Progenitor cell of endocrine pancreas (in vitro differentiated cells): ENCODE measurements around the gene PAQR4. TPM values are rescaled to one million over a fixed set of nuclear protein-coding genes. Genes with fewer than 3 reads are reported as not detected.
"Not testable (repeated sequence)": the region's sequence is repeated elsewhere in the genome, so short reads cannot be mapped to it uniquely, and the experiment has no call there.

Source experiments
- DNase-seq: peaks from one replicate; pipeline ENCODE4 v3.0.0; 2021; ENCODE audit warnings: low spot score; ENCODE audit not compliant: unreplicated experiment
- H3K27ac Mint-ChIP-seq: 2 replicates; pipeline ENCODE4 v1.8.0; 2021; ENCODE audit warnings: mild to moderate bottlenecking, moderate library complexity, mixed read lengths
- H3K27me3 Mint-ChIP-seq: 2 replicates; pipeline ENCODE4 v1.8.0; 2021; ENCODE audit warnings: mixed read lengths
- H3K36me3 Mint-ChIP-seq: 2 replicates; pipeline ENCODE4 v1.8.0; 2022; ENCODE audit warnings: mixed read lengths; ENCODE audit not compliant: insufficient read depth
- H3K4me1 Mint-ChIP-seq: 2 replicates; pipeline ENCODE4 v1.8.0; 2021; ENCODE audit warnings: low read depth, mixed read lengths
- H3K4me3 Mint-ChIP-seq: 2 replicates; pipeline ENCODE4 v1.8.0; 2021; ENCODE audit warnings: low read depth, mild to moderate bottlenecking, moderate library complexity, mixed read lengths
- H3K9me3 Mint-ChIP-seq: 2 replicates; pipeline ENCODE4 v1.8.0; 2021; ENCODE audit warnings: low read depth, mixed read lengths
- CTCF ChIP-seq: fragments of 200-600 bp; sonication (generic); IDR thresholded peaks from one replicate; pipeline ENCODE4 v1.5.0; 2021; ENCODE audit warnings: antibody characterized with exemption, mild to moderate bottlenecking; ENCODE audit not compliant: unreplicated experiment
- total RNA-seq: library from RNA; stranded (reverse); gene quantifications from 2 replicates; pipeline ENCODE4 v1.2.1, GENCODE V29; 2021

PAQR4 gene
- total RNA-seq, 1 donor from 2014 or later: 13.0 TPM

- H3K4me1 Mint-ChIP-seq: no peaks in the 10 kb centered on the region
- H3K4me3 Mint-ChIP-seq: no peak overlapping the region
- no peaks in the 10 kb centered on the region for H3K27me3 Mint-ChIP-seq
- no peak overlapping the region for H3K27ac Mint-ChIP-seq
- TF ChIP-seq CTCF: no peak
- DNase-seq: no peak
- peaks cover 6% of the 10 kb centered on the region for H3K36me3 Mint-ChIP-seq
- no peaks in the 10 kb centered on the region for H3K9me3 Mint-ChIP-seq
These were observed 32.0 kb upstream of the PAQR4 start for GRCh38 chr16:2937170-2937569.

- Mint-ChIP-seq H3K27me3 (no peaks in the 10 kb centered on the region), H3K4me1 (no peaks in the 10 kb centered on the region), H3K9me3 (no peaks in the 10 kb centered on the region), H3K4me3 (no peak overlapping the region), H3K27ac (no peak overlapping the region), H3K36me3 (peaks cover 8% of the 10 kb centered on the region)
- no peak for DNase-seq
- no peak for TF ChIP-seq CTCF
These were observed 30.9 kb upstream of the PAQR4 start for GRCh38 chr16:2938206-2938605.

- Mint-ChIP-seq H3K9me3 (no peaks in the 10 kb centered on the region), H3K27ac (no peak overlapping the region), H3K36me3 (peaks cover 7% of the 10 kb centered on the region), H3K4me1 (no peaks in the 10 kb centered on the region), H3K4me3 (no peak overlapping the region), H3K27me3 (no peaks in the 10 kb centered on the region)
- DNase-seq: no peak
- no peak for TF ChIP-seq CTCF
These were observed 29.2 kb upstream of the PAQR4 start for GRCh38 chr16:2939968-2940367.

GRCh38 chr16:2942045-2942444, 27.1 kb upstream of the PAQR4 start:
- no peak for TF ChIP-seq CTCF

GRCh38 chr16:2943716-2944115, 25.4 kb upstream of the PAQR4 start:
- H3K9me3 Mint-ChIP-seq, H3K27me3 Mint-ChIP-seq, DNase-seq, H3K4me1 Mint-ChIP-seq, H3K4me3 Mint-ChIP-seq, H3K27ac Mint-ChIP-seq: not testable (repeated sequence)
- peaks cover 13% of the 10 kb centered on the region for H3K36me3 Mint-ChIP-seq

More at GRCh38 chr16:2942045-2942444, 27.1 kb upstream of the PAQR4 start:
- Mint-ChIP-seq H3K9me3 (no peaks in the 10 kb centered on the region), H3K36me3 (peaks cover 12% of the 10 kb centered on the region), H3K4me1 (no peaks in the 10 kb centered on the region), H3K27ac (no peak overlapping the region), H3K27me3 (no peaks in the 10 kb centered on the region), H3K4me3 (no peak overlapping the region)
- DNase-seq: no peak

GRCh38 chr16:2946649-2947048, 22.5 kb upstream of the PAQR4 start:
- no peaks in the 10 kb centered on the region for H3K9me3 Mint-ChIP-seq
- peaks cover 15% of the 10 kb centered on the region for H3K36me3 Mint-ChIP-seq
- no peak overlapping the region for H3K27ac Mint-ChIP-seq
- no peaks in the 10 kb centered on the region for H3K4me1 Mint-ChIP-seq
- TF ChIP-seq CTCF: no peak
- H3K27me3 Mint-ChIP-seq: no peaks in the 10 kb centered on the region
- H3K4me3 Mint-ChIP-seq: no peak overlapping the region
- DNase-seq: no peak
